ENCODE results near the gene PRMT7. TPM values are rescaled to one million over a fixed set of nuclear protein-coding genes. Genes with fewer than 3 reads are reported as not detected.

The PRMT7 gene
- total RNA-seq, 1 experiment from 2014 or later = 156 TPM

GRCh38 chr16:68283346-68283745 lies 27.5 kb upstream of the PRMT7 start:
- Histone ChIP-seq H3K27me3 (replicated peaks; ENCODE audit: control insufficient read depth, insufficient read depth, low read length) (no peaks in the 10 kb centered on the region), H3K4me3 (ENCODE audit: low read depth, low read length) (no peak overlapping the region), H3K4me1 (peaks cover 27% of the 10 kb centered on the region), H3K9me3 (no peaks in the 10 kb centered on the region), H3K36me3 (ENCODE audit: control insufficient read depth, insufficient read depth, low read length) (peaks cover 3% of the 10 kb centered on the region; the same call in 1 of the 2 replicates)
- CTCF ChIA-PET = interaction anchor here (1.0 kb wide), 1 partner anchor 19 kb away, joined by 4 read pairs; the partner anchor contains the start of gene SLC7A6
- no peaks in the 10 kb centered on the region for H3K27me3 Mint-ChIP-seq (ENCODE audit: insufficient read depth, unreplicated experiment)
- intact Hi-C loops (cut with micrococcal nuclease; ENCODE audit: unreplicated experiment) = no loop called here
- H3K4me3 Mint-ChIP-seq (ENCODE audit: unreplicated experiment) = no peak overlapping the region
- BruUV-seq (replicated peaks) = no TSS peak
- H3K36me3 Mint-ChIP-seq (ENCODE audit: insufficient read depth, unreplicated experiment) = peaks cover 98% of the 10 kb centered on the region
- POLR2A ChIA-PET = interaction anchor here (1.0 kb wide), 1 partner anchor 19 kb away, joined by 3 read pairs; the partner anchor contains the start of gene SLC7A6
- H3K27ac Mint-ChIP-seq (ENCODE audit: unreplicated experiment) = peak overlapping the region; percentile 58
- no peak for DNase-seq
- peaks cover 50% of the 10 kb centered on the region for H3K4me1 Mint-ChIP-seq (ENCODE audit: low read depth, unreplicated experiment)
- TF ChIP-seq CTCF (IDR thresholded peaks at IDR 0.05; ENCODE audit: insufficient read depth in 1 of 2, low read depth in 1 of 2, low read length in 1 of 2, severe bottlenecking in 1 of 2, unreplicated experiment in 1 of 2) = no peak
- no peaks in the 10 kb centered on the region for H3K9me3 Mint-ChIP-seq (ENCODE audit: unreplicated experiment)

GRCh38 chr16:68283801-68284598 lies 26.8 kb upstream of the PRMT7 start:
- Histone ChIP-seq H3K4me1 (peaks cover 27% of the 10 kb centered on the region), H3K36me3 (ENCODE audit: control insufficient read depth, insufficient read depth, low read length) (peaks cover 3% of the 10 kb centered on the region; the same call in 1 of the 2 replicates), H3K9me3 (no peaks in the 10 kb centered on the region), H3K4me3 (ENCODE audit: low read depth, low read length) (no peak overlapping the region), H3K27me3 (replicated peaks; ENCODE audit: control insufficient read depth, insufficient read depth, low read length) (no peaks in the 10 kb centered on the region)
- BruUV-seq (replicated peaks) = no TSS peak
- Mint-ChIP-seq H3K36me3 (ENCODE audit: insufficient read depth, unreplicated experiment) (peaks cover 98% of the 10 kb centered on the region), H3K9me3 (ENCODE audit: unreplicated experiment) (no peaks in the 10 kb centered on the region), H3K27ac (ENCODE audit: unreplicated experiment) (peak overlapping the region; percentile 58), H3K27me3 (ENCODE audit: insufficient read depth, unreplicated experiment) (no peaks in the 10 kb centered on the region), H3K4me3 (ENCODE audit: unreplicated experiment) (no peak overlapping the region), H3K4me1 (ENCODE audit: low read depth, unreplicated experiment) (peaks cover 50% of the 10 kb centered on the region)
- intact Hi-C loops (cut with micrococcal nuclease; ENCODE audit: unreplicated experiment) = no loop called here
- no peak for TF ChIP-seq CTCF (IDR thresholded peaks at IDR 0.05; ENCODE audit: insufficient read depth in 1 of 2, low read depth in 1 of 2, low read length in 1 of 2, severe bottlenecking in 1 of 2, unreplicated experiment in 1 of 2)
- no peak for DNase-seq
- ChIA-PET CTCF (interaction anchor here (1.0 to 2.1 kb wide), 2 partner anchors 20 to 44 kb away, joined by 4 to 5 read pairs; partner anchors contain the start of gene SLC7A6), POLR2A (interaction anchor here (1.0 kb wide), 1 partner anchor 19 kb away, joined by 3 read pairs; the partner anchor contains the start of gene SLC7A6)

- H3K36me3 Mint-ChIP-seq (ENCODE audit: insufficient read depth, unreplicated experiment) = peaks cover 98% of the 10 kb centered on the region
- no peak overlapping the region for H3K4me3 Mint-ChIP-seq (ENCODE audit: unreplicated experiment)
- H3K27ac Mint-ChIP-seq (ENCODE audit: unreplicated experiment) = peak overlapping the region; percentile 58
- no peak for DNase-seq
- H3K27me3 Mint-ChIP-seq (ENCODE audit: insufficient read depth, unreplicated experiment) = no peaks in the 10 kb centered on the region
- peaks cover 2% of the 10 kb centered on the region; the same call in 1 of the 2 replicates for H3K36me3 ChIP-seq (ENCODE audit: control insufficient read depth, insufficient read depth, low read length)
- peaks cover 51% of the 10 kb centered on the region for H3K4me1 Mint-ChIP-seq (ENCODE audit: low read depth, unreplicated experiment)
- peaks cover 19% of the 10 kb centered on the region for H3K4me1 ChIP-seq
- H3K27me3 ChIP-seq (replicated peaks; ENCODE audit: control insufficient read depth, insufficient read depth, low read length) = no peaks in the 10 kb centered on the region
- H3K9me3 Mint-ChIP-seq (ENCODE audit: unreplicated experiment) = no peaks in the 10 kb centered on the region
- intact Hi-C loops (cut with micrococcal nuclease; ENCODE audit: unreplicated experiment) = no loop called here
- no peaks in the 10 kb centered on the region for H3K9me3 ChIP-seq
- TF ChIP-seq CTCF (IDR thresholded peaks at IDR 0.05; ENCODE audit: insufficient read depth in 1 of 2, low read depth in 1 of 2, low read length in 1 of 2, severe bottlenecking in 1 of 2, unreplicated experiment in 1 of 2) = no peak
- BruUV-seq (replicated peaks) = no TSS peak
- CTCF ChIA-PET = interaction anchor here (0.6 to 2.1 kb wide), 4 partner anchors 9 to 43 kb away, joined by 3 to 5 read pairs (median 4); partner anchors contain the start of genes PRMT7 and SLC7A6OS
- no peak overlapping the region for H3K4me3 ChIP-seq (ENCODE audit: low read depth, low read length)
- POLR2A ChIA-PET = interaction anchor here (2.3 kb wide), 1 partner anchor 26 kb away, joined by 5 read pairs; the partner anchor contains the start of genes PRMT7 and SLC7A6OS
Measured at GRCh38 chr16:68284847-68285246, 26.0 kb upstream of the PRMT7 start.

All from Caco-2 (cell line).